GF-D8 (cell line): Measurements from ENCODE around the gene MED31.
"Not testable (repeated sequence)": the region's sequence is repeated elsewhere in the genome, so short reads cannot be mapped to it uniquely, and the experiment has no call there.

Source experiments
- DNase-seq: peaks from one replicate; lab custom pipeline; 2025; lab: John Stamatoyannopoulos, UW

Gene MED31

GRCh38 chr17:6655732-6656361, 4.4 kb upstream of the MED31 start:
- DNase-seq = not testable (repeated sequence)

DNA sequence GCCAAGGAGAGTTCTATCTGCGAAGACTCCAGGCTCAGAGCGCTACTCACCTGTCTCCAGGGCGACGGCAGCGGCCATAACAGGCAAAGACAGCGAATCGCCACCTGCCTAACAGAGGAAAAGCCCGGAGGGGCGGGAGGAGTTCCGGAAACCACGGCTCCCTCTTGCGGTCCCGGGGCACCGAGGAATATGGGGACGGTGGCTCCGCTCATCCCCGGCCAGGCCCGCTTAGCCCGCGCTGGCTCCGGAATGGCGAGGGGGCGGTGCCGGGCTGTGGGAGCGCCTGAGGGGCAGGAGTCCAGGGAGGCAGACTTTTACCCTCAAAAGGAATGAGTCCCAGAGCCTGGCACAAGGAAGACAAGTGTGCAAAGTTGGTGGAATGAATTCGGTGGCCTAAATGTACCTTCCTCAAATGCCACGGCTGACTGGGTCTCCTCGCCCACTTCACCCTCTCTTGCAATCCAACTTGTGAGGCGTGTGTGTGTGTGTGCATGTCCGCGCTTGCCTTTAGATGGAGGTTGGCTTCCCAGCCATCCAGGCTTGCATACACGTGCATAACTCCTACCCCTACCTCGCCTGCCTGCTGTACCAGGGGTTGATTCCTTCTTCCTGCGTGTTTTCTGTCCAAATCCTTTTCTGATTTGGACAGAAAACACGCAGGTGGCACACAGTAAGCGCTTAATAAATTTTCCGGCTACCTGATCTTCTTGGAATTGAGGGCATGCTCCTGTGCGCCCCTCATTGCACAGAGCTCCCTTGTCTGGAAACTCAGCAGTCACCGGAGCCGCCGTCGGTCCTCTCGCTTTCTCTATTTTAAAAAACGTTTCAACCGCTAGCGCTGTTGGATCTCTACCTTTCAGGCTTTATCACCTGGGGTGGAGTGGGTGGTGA, 3.7 kb upstream of the MED31 start:
- DNase-seq = no peak

DNA sequence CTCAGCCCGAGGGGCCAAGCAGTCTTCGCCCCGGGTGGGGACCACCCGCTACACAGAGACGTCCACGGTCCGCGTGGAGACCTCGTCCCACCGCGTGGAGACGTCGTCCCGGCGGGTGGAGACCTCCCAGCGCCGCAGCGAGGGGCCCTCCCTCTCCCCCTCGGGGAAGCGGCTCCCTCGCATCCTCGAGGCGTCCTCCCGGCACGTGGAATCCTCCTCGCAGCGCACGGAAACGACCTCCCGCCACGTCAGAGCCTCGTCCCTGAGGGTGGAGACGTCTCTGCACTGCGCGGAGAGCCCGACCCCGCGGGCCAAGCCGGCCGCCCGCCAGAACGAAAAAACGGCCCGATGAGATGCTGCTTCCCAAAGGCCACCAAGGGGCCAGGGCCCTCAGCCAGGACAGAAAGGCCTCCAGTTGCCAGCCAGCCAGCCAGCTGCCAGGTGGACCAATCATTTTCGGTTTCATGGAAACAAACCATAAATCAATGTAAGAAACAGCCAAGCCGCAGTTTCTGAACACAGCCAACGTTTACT, 581 bp upstream of the MED31 start:
- peak; percentile 21 for DNase-seq

DNA sequence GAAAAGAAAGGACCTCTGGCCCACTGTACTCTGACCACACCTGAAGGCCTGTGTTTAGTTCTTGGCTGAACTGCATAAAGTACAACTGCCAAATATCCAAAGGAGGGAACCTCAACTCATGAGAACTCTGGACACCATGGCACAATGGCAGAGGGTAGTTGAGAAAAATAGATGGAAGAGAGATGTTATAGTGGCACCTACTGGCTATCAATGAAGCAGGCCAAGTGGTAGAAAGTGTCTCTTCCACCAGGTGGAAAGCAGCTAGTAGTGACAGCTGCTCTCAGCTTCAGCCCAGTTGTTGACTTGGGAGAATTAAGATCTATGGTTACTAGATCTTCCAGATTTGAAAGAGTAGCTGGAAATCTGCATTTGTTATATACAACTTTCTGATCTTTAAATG, 3.2 kb downstream of the MED31 start:
- DNase-seq = no peak

DNA sequence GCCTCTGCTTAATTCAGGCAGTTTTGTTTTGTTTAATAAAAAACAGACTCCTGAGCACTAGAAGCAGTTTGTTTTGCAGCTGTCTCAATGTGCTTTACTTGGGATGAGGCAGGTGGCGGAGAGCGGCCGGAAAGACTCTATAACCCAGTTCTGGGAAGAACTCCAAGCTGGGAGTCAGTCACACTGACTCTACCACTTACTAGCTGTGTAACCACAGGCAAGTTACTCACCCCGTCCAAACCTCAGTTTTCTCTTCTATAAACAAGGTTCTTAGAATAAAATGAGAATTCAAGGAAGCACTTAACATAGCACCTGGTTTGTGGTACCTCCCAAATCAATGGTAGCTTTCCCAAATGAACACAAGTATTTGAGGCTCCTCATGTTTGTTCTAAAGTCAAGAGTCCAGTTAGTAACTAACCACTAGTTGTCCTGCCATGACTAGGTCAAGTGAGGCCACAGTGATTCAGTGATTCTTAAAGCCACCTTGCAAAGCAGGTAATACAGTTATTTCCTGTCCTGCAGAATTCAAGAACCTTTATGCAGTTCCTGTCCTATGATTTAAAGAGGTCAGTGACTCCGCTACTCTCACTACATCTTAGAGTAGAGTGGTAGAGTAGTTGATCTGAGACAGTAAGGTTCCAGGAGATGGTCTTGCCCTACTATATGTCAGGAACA, 7.8 kb downstream of the MED31 start:
- no peak for DNase-seq

DNA sequence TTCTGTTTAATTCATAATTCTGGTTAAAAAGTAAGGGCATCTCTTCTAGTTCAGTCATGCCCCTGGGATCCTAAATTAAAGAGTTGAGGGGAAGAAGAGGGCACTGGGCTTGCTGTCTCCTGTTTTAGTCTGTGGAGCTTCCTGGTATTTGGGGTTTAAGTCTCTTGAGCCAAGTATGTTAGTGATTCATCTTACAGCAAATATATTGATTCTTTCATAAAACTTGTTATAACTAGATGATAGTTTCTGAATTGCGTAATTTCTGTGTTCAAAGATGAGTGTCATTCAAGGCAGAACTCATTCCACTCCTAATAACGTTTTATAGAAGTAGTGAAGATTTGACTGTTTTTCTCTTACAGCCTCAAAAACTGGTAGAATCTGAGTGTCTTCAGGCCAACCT, 8.8 kb downstream of the MED31 start:
- no peak for DNase-seq

DNA sequence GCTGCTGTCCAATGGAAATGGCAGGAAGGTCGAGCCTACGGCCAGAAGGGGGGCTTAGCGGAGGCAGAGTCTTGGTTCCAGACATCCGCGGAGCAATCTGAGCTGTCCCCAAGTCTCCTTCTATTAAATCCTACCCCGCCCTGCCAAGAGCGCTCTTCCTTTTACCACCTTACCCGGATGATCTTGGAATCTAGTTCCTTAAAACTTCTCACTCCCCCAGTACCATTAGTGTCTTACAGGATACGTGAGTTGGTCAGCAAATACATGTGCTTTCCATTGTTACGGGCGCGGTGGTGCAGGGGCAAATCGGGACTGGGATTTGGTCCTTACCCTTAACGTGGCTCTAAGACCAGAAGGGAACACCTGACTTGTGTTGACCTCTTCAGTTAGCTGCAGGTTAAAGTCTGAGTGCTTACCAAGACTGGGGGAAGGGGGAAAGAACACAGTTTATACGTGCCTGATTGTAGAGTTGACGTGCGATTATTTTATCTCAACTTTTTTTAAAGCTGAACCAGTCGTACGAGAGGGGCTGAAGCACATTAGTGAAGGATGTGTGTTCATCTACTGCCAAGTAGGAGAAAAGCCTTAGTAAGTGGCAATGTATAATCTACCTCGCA, 10.1 kb downstream of the MED31 start:
- DNase-seq = no peak

DNA sequence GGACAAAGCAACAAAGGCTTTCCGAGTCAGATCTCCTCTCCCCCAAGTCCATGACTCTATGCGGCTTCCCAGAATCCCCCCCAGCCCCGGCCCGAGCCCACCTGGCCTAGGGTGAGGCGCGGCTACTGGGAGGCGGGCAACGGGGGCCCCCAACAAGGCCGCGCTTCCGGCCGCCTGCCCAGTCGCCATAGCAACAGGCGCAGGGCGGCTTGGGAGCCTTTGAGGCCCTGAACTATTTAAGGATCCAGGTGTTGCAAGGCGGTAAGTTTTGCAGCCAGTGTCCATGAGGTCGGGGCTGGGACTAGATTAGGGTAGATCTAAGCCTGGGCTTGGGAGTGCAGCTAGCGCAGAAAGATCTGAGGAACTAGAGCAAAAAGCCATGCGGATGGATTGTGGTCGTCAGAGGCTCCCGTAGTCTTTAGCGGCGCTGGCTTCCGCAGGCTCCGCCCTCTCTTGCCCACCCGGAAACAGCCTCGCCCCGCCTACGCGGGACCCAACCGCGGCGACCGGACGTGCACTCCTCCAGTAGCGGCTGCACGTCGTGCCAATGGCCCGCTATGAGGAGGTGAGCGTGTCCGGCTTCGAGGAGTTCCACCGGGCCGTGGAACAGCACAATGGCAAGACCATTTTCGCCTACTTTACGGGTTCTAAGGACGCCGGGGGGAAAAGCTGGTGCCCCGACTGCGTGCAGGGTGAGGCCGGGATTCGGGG, 10.7 kb downstream of the MED31 start, which contains the start of the genes KIAA0753 and TXNDC17:
Gene KIAA0753 (minus strand): TSS at position 176 of the 711 bp plus-strand sequence. CDS start 5,608 bp downstream, outside the sequence.
Gene TXNDC17 (plus strand): TSS at position 525 of the 711 bp plus-strand sequence. CDS start 23 bp downstream, at position 548.
- DNase-seq = peak; percentile 62

GRCh38 chr17:6639586-6640535, 11.5 kb downstream of the MED31 start:
- no peak for DNase-seq

GRCh38 chr17:6639014-6639585, 12.3 kb downstream of the MED31 start:
- DNase-seq = no peak

DNA sequence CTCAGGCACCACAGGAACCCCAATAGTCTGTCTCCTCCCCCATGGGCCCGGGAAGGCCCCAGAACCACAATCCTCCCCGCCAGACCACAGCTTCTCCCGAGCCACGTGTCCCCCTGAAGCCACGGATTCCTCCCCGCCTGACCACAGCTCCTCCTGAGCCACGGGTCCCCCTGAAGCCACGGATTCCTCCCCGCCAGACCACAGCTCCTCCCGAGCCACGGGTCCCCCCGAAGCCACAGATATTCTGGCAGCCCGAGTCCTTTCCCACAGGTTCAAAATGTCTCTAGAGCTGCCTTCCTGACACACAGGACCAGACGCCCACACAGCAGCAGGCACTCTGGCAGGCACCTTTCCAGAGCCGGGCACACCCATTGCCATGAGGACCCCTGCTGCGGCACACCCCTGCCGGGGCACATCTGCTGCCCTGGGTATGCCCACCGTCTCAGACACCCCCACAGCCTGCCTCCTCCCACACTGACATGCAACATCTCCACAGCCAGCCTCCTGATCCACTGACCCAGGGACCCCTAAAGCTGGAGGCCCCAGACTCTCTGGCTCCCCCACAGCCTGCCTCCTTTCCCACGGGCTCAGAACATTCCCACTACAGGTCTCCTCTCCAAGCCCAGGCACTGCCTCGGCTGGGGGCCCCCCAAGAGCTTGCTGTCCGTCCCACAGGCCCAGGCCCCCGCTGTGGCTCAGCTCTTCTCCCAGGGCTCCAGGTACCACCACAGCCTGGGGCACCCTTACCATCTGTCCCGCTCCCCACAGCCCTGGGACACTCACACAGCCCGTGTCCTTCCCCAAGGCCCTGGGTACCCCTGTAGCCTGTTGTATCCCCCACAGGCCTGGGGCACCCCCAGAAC, 13.1 kb downstream of the MED31 start:
- DNase-seq = no peak

DNA sequence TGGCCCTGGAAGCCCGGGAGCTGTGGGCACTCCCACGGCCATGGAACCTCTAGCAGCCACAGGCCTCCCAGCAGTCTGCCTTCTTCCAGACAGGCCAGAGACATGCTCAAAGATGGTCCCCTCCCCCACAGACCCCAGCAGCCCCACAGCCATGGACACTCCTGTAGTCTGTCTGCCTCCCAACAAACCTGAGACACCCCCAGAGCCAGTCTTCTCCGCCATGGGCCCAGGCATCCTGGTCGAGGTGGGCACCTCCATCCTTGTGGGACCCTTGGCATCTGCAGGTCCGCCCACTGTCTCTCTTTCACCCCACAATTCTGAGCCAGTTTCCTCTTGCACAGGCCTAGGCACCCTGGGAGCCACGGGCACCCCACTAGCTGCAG, 14.0 kb downstream of the MED31 start:
- DNase-seq = no peak

DNA sequence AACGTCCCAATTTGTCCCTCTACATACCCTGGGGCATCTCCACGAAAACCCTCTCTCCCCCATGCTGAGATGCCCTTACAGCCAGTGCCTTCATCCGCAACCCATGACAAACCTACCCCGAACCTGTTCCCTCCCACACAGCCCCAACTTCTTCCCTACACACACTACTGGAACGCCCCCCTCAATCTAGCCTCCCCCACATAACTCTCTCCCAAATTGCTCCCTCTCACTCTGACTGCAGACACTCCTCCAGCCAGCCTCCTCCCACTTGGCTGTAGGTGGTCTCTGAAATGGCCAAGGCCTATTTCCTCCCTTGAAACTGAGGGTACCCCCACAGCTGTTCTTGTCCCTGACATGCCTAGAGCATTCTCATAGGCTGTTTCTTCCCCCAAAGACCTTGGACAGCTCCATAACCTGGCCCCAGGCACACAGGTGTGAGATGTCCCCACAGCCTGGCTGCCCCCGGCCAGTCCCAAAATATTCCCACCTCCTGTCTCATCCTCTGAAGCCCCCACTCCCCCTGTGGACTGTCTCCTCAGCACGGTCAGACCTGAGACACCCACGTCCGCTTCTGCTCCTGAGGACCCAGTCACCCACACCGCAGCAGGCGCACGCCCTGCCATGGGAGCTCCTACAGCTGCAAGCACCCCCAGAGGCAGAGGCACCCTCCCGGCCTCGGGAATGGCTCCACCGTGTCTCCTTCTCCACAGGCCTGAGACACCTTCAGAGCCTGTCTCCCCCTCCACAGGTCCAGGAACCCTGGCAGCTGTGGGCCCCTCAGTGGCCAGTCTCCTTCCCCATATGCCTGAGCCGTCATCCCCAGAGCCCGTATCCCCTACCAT, 14.6 kb downstream of the MED31 start:
- DNase-seq = no peak

DNA sequence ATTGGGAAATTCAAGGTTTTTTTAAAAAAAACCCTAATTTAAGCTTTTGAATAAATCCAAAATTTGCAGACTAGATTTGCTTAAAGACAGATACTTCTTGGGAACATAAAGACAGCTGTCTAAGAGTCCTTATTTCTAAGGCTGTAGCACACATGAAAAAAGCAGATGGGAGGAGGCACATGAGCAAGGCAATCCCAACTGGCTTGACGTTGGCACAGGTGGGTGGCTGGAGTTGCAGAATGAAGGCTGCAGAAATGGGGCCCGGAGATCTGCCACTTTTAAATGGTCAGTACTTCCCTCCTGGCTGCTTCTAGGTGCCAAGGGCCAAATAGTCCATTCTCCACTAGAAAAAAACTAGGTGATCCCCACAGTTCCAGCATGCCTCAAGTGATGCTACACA, 15.3 kb downstream of the MED31 start:
- no peak for DNase-seq

- DNase-seq = no peak
Observed at GRCh38 chr17:6633263-6633662, 18.1 kb downstream of the MED31 start.

DNA sequence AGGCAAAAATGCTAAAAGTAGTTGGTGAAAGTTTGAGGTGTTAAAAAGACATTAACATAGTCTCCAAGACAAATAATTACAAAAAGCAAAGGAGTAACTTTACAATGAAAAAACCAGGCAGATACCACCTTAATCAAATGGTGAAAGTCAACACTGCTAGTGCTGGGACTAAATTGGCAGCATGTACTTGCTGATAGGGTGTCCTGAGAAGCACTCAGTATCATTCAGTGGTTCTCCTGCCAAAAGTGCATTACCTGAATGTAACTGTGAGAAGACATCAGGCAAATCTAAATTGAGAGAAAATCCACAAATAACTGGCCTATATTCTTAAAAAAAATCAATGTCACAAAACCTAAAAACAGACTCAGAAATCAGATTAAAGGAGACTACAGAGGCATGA, 18.9 kb downstream of the MED31 start:
- no peak for DNase-seq

- no peak for DNase-seq
Observed at GRCh38 chr17:6630390-6630789, 21.0 kb downstream of the MED31 start.

- DNase-seq = no peak
Observed at GRCh38 chr17:6627019-6627418, 24.4 kb downstream of the MED31 start.
